K562 (cell line): ENCODE measurements around the gene ANO8. TPM values are rescaled to one million over a fixed set of nuclear protein-coding genes. Genes with fewer than 3 reads are reported as not detected.
A peak's percentile ranks its signal among the peaks of the same experiment; 100 is the strongest.

Experiments
- ARHGAP35 ChIP-seq: fragments of 450-650 bp; IDR thresholded peaks from 2 replicates; pipeline ENCODE4 v1.6.1; 2018; ENCODE audit not compliant: partially characterized antibody
- CEBPG ChIP-seq, 3 experiments: fragments of 200-800 bp in 1 of 3; sonication (Bioruptor generic) in 1 of 3; sonication (generic) in 1 of 3; formaldehyde crosslinking in 1 of 3; IDR thresholded peaks in 2 of 3; conservative IDR thresholded peaks in 1 of 3; 2 replicates each; pipeline versions ENCODE4 v1.6.1 to v1.8.0; 2016 to 2022; ENCODE audit warnings: missing compliant biosample characterization in 2 of 3, missing genetic modification characterization in 2 of 3, mild to moderate bottlenecking in 1 of 3, missing genetic modification reagents in 1 of 3
- DPF2 ChIP-seq: fragments of 450-650 bp; IDR thresholded peaks from 2 replicates; pipeline ENCODE4 v1.6.1; 2016
- EGR1 ChIP-seq: fragments of 450-650 bp; conservative IDR thresholded peaks from 2 replicates; pipeline ENCODE4 v1.6.1; 2017; ENCODE audit warnings: mild to moderate bottlenecking
- EP300 ChIP-seq: IDR thresholded peaks from 2 replicates; pipeline ENCODE4 v1.6.1; 2012; ENCODE audit warnings: low read length, improper control_type of control experiment
- FIP1L1 ChIP-seq: fragments of 200-400 bp; formaldehyde crosslinking; IDR thresholded peaks from 2 replicates; pipeline ENCODE4 v1.6.1; 2018; ENCODE audit warnings: mild to moderate bottlenecking, low read depth, low read length; ENCODE audit not compliant: poor library complexity, severe bottlenecking
- HLTF ChIP-seq: fragments of 450-650 bp; IDR thresholded peaks from 2 replicates; pipeline ENCODE4 v1.6.1; 2016
- HMG20A ChIP-seq: fragments of 450-650 bp; formaldehyde crosslinking; conservative IDR thresholded peaks from 2 replicates; pipeline ENCODE4 v1.4.0; 2020; ENCODE audit warnings: mild to moderate bottlenecking, mixed read lengths
- MBD2 ChIP-seq: sonication (generic); IDR thresholded peaks from 2 replicates; pipeline ENCODE4 v1.6.1; 2016; ENCODE audit warnings: low read depth, borderline replicate concordance
- MTA2 ChIP-seq: fragments of 450-650 bp; IDR thresholded peaks from 2 replicates; pipeline ENCODE4 v1.6.1; 2016; ENCODE audit warnings: low read depth
- NFE2 ChIP-seq: IDR thresholded peaks from 2 replicates; pipeline ENCODE4 v1.6.1; 2014; ENCODE audit warnings: antibody characterized with exemption, low read depth
- NRF1 ChIP-seq, 2 experiments: fragments of 450-650 bp; IDR thresholded peaks in 1 of 2; conservative IDR thresholded peaks in 1 of 2; 2 replicates each; pipeline ENCODE4 v1.6.1; 2014; ENCODE audit warnings: mild to moderate bottlenecking in 2 of 2
- POLR3A ChIP-seq: IDR thresholded peaks from 2 replicates; pipeline ENCODE4 v1.6.1; 2011; ENCODE audit warnings: borderline replicate concordance, mild to moderate bottlenecking, moderate library complexity; ENCODE audit not compliant: insufficient read length, insufficient read depth; ENCODE audit errors: extremely low read depth
- RBM22 ChIP-seq: fragments of 200-400 bp; formaldehyde crosslinking; IDR thresholded peaks from 2 replicates; pipeline ENCODE4 v1.6.1; 2018; ENCODE audit warnings: low read length, low read depth; ENCODE audit not compliant: poor library complexity, severe bottlenecking
- RHOXF2B ChIP-seq: fragments of 250-450 bp; sonication (Bioruptor Pico); conservative IDR thresholded peaks from 2 replicates; pipeline ENCODE4 v1.5.1; 2021
- SP2 ChIP-seq: IDR thresholded peaks from 2 replicates; pipeline ENCODE4 v1.6.1; 2011; ENCODE audit warnings: mild to moderate bottlenecking, low read depth, low read length, moderate library complexity; ENCODE audit not compliant: poor library complexity, severe bottlenecking; ENCODE audit errors: extremely low read depth
- TEAD2 ChIP-seq: fragments of 450-650 bp; IDR thresholded peaks from 2 replicates; pipeline ENCODE4 v1.6.1; 2016; ENCODE audit warnings: missing genetic modification characterization, control low read depth, missing compliant biosample characterization
- TEAD4 ChIP-seq, 2 experiments: sonication (generic) in 1 of 2; formaldehyde crosslinking in 1 of 2; IDR thresholded peaks; 2 replicates each; pipeline versions ENCODE4 v1.6.1 to v1.8.0; 2012 to 2022; ENCODE audit warnings: borderline replicate concordance in 1 of 2, inconsistent platforms in 1 of 2, low read length in 1 of 2, mild to moderate bottlenecking in 1 of 2, missing genetic modification reagents in 1 of 2
- TRIM28 ChIP-seq: fragments of 450-650 bp; IDR thresholded peaks from 2 replicates; pipeline ENCODE4 v1.6.1; 2017
- ZSCAN29 ChIP-seq: fragments of 450-650 bp; IDR thresholded peaks from 2 replicates; pipeline ENCODE4 v1.6.1; 2017
- polyA plus RNA-seq, 8 experiments: library from polyadenylated mRNA; depleted of rRNA in 4 of 8; stranded (reverse) in 5 of 8; unstranded in 3 of 8; fragments of >200 nt; fragmentation: Nextera tagmentation in 2 of 8; fragmentation: Illumina TruSeq in 1 of 8; extraction: Ambion mirVana in 2 of 8; extraction: Trizol in 1 of 8; gene quantifications; 2 replicates each; pipeline versions ENCODE4 v1.2.1 to v1.2.3, GENCODE V29; 2011 to 2014; ENCODE audit warnings: inconsistent platforms in 1 of 8, missing spikeins in 1 of 8
- total RNA-seq, 7 experiments: library from RNA; depleted of rRNA in 6 of 7; stranded (reverse); fragments of >200 nt in 6 of 7; fragmentation: Illumina TruSeq in 2 of 7; extraction: Trizol in 2 of 7; gene quantifications; 2 replicates each; pipeline versions ENCODE4 v1.2.1 to v1.2.3, GENCODE V29; 2011 to 2021; ENCODE audit warnings: low replicate concordance in 1 of 7
- TF ChIP-seq, protein P1 (sequence below): IDR thresholded peaks from 3 replicates; pipeline ENCODE4 v1.6.1; 2011; ENCODE audit warnings: borderline replicate concordance, mild to moderate bottlenecking; ENCODE audit not compliant: insufficient read length, insufficient read depth
- TF ChIP-seq, protein P2 (sequence below): IDR thresholded peaks from 2 replicates; pipeline ENCODE4 v1.6.1; 2014; ENCODE audit warnings: antibody characterized with exemption
- TF ChIP-seq, protein P3 (sequence below): fragments of 200-800 bp; sonication (Bioruptor generic); IDR thresholded peaks from 2 replicates; pipeline ENCODE4 v1.6.1; 2017; ENCODE audit warnings: missing genetic modification characterization, missing compliant biosample characterization
- TF ChIP-seq, protein P4 (sequence below): fragments of 250-450 bp; sonication (Bioruptor Pico); IDR thresholded peaks from 2 replicates; pipeline ENCODE4 v1.8.0; 2021; ENCODE audit warnings: mild to moderate bottlenecking, moderate library complexity

The ANO8 gene
- total and polyA plus RNA-seq, 9 of the 15 experiments (the other 6 are each of a cell fraction or from before 2014, with no cell fraction given): 0.07 to 7.6 (median 2.3) TPM; not detected in 1

DNA sequence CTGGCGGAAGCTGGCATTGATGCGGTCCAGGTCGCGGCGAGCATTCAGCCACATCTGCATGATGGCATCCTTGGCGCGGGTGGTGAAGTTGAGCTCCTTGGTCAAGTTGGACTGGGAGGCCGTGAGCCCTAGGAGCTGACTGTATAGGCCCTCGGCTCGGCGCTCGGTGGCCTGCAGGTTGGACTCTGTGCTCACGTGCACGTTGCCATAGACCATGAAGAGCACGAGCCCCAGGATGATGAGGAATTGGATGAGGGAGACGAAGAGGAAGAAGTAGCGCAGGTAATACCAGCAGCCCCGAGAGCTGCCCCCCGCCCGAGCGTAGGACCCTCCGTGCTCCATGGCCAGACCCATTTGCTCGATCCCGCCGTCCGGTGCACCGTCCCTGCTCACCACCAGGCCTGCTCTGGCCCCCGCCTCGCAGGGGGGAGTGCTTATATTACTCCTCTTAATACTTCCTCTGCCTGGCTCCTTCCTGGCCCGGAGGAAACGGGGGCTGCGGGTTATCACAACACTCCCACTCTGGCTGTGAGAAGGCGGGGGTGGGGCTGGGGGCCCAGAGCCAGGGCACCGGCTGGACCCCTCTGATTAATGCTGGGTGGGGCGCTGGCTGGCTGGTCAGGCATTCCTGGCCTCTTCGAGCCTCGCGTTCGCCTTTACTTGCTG, 42.4 kb upstream of the ANO8 start, which contains the start of gene PLVAP (continued):
- TF ChIP-seq, protein P1, sequence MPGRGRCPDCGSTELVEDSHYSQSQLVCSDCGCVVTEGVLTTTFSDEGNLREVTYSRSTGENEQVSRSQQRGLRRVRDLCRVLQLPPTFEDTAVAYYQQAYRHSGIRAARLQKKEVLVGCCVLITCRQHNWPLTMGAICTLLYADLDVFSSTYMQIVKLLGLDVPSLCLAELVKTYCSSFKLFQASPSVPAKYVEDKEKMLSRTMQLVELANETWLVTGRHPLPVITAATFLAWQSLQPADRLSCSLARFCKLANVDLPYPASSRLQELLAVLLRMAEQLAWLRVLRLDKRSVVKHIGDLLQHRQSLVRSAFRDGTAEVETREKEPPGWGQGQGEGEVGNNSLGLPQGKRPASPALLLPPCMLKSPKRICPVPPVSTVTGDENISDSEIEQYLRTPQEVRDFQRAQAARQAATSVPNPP: no peak
- TF ChIP-seq MTA2 (0 out of 2 replicates have a peak, but pooled peaks have one; percentile 12), EP300 (peak; percentile 48; the same call in 1 of the 2 replicates), NFE2 (no peak), RBM22 (no peak), POLR3A (no peak), CEBPG (CRISPR knock-in tag; IDR thresholded peaks at IDR 0.05) (no peak), CEBPG (tag; conservative IDR thresholded peaks at IDR 0.05 in 1 of 2, IDR thresholded peaks at IDR 0.05 in 1 of 2) (no peak), SP2 (no peak), TEAD2 (tag) (no peak), ZSCAN29 (no peak), ARHGAP35 (no peak), TRIM28 (no peak), NRF1 (conservative IDR thresholded peaks at IDR 0.05 in 1 of 2, IDR thresholded peaks at IDR 0.05 in 1 of 2) (0 out of 4 replicates have a peak, but pooled peaks of 1 of the 2 experiments have one; percentile 19), RHOXF2B (CRISPR knock-in tag) (no peak), DPF2 (peak; percentile 54; the same call in 1 of the 2 replicates), TEAD4 (IDR thresholded peaks at IDR 0.05; ENCODE audit: low read length) (peak; percentile 53), TEAD4 (CRISPR knock-in tag; IDR thresholded peaks at IDR 0.05; ENCODE audit: borderline replicate concordance) (no peak), MBD2 (no peak), HMG20A (no peak), FIP1L1 (no peak), EGR1 (peak; percentile 87), HLTF (no peak)
- TF ChIP-seq, protein P2, sequence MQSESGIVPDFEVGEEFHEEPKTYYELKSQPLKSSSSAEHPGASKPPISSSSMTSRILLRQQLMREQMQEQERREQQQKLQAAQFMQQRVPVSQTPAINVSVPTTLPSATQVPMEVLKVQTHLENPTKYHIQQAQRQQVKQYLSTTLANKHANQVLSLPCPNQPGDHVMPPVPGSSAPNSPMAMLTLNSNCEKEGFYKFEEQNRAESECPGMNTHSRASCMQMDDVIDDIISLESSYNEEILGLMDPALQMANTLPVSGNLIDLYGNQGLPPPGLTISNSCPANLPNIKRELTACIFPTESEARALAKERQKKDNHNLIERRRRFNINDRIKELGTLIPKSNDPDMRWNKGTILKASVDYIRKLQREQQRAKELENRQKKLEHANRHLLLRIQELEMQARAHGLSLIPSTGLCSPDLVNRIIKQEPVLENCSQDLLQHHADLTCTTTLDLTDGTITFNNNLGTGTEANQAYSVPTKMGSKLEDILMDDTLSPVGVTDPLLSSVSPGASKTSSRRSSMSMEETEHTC: no peak
- TF ChIP-seq, protein P3, sequence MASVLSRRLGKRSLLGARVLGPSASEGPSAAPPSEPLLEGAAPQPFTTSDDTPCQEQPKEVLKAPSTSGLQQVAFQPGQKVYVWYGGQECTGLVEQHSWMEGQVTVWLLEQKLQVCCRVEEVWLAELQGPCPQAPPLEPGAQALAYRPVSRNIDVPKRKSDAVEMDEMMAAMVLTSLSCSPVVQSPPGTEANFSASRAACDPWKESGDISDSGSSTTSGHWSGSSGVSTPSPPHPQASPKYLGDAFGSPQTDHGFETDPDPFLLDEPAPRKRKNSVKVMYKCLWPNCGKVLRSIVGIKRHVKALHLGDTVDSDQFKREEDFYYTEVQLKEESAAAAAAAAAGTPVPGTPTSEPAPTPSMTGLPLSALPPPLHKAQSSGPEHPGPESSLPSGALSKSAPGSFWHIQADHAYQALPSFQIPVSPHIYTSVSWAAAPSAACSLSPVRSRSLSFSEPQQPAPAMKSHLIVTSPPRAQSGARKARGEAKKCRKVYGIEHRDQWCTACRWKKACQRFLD (CRISPR knock-in tag): no peak
- TF ChIP-seq, protein P4, sequence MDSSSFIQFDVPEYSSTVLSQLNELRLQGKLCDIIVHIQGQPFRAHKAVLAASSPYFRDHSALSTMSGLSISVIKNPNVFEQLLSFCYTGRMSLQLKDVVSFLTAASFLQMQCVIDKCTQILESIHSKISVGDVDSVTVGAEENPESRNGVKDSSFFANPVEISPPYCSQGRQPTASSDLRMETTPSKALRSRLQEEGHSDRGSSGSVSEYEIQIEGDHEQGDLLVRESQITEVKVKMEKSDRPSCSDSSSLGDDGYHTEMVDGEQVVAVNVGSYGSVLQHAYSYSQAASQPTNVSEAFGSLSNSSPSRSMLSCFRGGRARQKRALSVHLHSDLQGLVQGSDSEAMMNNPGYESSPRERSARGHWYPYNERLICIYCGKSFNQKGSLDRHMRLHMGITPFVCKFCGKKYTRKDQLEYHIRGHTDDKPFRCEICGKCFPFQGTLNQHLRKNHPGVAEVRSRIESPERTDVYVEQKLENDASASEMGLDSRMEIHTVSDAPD (CRISPR knock-in tag): no peak
